ENCODE measurements around the gene FAM184A. TPM values are rescaled to one million over a fixed set of nuclear protein-coding genes. Genes with fewer than 3 reads are reported as not detected.
"Not testable (repeated sequence)": the region's sequence is repeated elsewhere in the genome, so short reads cannot be mapped to it uniquely, and the experiment has no call there.

FAM184A gene
- total RNA-seq, 1 donor from 2014 or later, result 30.2 TPM

DNA sequence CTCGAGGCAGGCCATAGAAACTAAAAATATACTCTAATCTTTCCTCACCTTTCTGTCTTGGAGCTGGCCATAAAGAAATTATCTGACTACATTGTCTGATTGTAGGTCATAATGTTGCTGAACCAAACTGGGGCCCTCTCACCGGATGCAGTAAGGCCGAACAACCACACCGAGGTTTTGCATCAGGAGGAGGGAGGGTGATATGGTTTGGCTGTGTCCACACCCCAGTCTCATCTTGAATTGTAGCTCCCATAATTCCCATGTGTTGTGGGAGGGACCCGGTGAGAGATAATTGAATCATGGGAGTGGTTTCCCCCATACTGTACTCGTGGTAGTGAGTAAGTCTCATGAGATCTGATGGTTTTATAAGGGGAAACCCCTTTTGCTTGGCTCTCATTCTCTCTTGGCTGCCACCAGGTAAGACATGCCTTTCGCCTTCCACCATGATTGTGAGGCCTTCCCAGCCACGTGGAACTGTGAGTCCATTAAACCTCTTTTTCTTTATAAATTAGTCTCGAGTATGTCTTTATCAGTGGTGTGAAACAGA lies 19.4 kb upstream of the FAM184A start:
- not testable (repeated sequence) for FAIRE-seq; DNase-seq (ENCODE audit: low spot score in 2 of 2)

DNA sequence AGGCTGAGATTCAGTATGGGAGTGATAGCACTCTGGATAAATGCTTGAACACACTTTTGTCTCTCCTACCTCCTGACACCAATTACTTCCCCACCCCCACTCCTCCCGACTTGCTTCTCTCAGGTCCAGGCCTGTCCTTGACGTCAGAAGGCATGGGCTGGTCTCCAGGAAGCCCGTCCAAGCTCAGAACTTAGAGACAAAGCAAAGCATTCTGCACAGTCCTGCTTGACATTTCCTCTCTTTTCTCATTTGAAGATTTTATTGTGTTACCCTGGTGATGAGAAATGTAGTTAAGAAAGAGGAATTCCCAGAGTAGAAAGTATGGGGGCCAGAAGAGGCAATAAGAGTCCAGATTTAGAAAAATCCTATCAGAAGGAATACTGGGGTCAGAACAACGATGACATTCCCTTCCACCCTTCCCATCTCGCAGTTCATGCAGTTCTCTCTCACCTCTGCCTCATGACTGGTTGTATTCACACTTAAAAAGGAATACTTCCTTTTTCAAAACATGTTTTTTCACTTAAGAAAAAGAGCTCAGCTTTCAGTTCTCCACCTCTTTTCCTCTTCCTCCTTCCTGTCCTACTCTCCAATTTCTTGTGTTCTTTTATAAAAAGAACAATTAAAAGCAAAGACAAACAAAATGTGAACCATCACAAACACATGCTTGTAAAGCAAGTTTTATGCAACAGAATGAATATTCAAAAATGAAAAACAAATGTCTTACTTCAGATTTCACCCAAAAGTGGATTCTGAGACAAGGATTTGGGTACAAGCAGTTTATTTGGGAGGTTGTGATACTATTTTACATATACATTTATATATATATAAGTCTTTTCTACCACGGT lies 18.5 kb upstream of the FAM184A start:
- no peak for FAIRE-seq
- no peak for DNase-seq (ENCODE audit: low spot score in 2 of 2)

DNA sequence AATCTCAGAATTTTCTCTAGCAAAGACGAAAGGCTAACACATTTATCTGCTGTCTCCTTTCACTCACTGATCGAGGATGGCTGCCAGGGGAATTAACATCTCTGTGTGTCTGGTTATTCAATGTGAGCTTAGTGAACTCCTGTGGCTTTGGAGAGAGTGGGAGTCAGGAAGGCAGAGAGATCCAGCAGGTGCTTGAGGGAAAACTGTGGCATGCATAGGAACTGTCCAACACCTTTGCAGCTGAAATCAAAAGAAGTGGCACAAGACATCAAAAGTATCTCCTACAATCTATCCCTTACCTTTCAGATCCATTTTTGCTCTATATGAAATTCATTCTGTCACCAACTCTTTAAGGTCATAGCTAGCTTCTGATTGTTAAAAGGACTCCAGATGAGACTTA lies 11.8 kb upstream of the FAM184A start:
- DNase-seq (ENCODE audit: low spot score in 2 of 2) (no peak), FAIRE-seq (no peak)

DNA sequence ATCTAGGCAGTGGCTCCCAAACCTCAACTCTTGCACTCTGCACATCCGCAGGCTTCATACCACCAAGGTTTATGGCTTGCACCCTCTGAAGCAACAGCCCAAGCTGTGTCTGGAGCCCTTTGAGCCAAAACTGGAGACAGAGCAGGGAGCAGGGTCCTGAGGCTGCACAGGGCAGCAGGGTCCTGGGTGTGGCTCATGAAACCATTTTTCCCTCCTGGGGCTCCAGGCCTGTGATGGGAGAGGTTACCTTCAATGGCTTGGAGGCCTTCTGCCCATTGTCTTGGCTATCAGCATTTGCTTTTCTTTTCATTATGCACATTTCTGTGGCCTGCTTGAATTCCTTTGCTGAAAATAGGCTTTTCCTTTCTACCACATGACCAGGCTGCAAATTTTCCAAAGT lies 6.3 kb upstream of the FAM184A start:
- no peak for DNase-seq (ENCODE audit: low spot score in 2 of 2)
- FAIRE-seq, result no peak

DNA sequence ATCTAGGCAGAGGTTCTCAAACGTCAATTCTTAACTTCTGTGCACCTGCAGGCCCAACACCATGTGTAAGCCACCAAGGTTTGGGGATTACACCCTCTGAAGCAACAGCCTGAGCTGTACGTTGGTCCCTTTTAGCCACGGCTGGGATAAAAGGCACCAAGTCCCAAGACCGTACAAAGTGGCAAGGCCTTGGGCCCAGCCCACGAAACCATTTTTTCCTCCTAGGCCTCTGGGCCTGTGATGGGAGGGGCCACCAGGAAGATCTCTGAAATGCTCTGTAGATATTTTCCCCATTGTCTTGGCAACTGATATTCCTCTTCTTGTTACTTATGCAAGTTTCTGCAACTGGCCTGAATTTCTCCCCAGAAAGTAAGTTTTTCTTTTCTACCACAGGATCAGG lies 4.5 kb upstream of the FAM184A start:
- DNase-seq (ENCODE audit: low spot score in 2 of 2), result no peak
- FAIRE-seq, result no peak

DNA sequence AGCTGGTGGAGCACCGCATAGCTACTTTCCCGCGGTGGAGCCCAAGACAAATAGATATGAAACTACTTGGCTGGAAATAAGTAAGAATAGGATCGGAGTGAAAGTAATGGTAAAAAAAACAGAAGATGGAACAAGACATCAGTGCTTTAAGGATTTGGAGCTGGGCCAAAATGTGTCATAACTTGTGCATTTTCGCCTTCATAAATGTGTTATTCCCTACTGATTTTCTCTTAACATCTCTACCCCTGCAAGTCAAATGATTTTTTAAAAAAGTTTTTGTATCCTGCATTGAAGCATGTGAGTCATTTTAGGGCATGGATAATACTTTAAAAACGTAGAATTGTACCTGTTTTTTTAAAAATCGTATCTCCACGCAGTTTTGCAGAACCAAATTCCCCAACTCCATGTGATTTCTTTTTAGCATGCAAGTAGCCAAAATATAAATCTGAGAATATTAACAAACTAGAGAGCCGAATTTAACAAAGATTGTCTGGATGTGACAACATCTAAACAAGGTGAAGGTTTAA lies 882 bp upstream of the FAM184A start:
- FAIRE-seq (no peak), DNase-seq (ENCODE audit: low spot score in 2 of 2) (no peak)

DNA sequence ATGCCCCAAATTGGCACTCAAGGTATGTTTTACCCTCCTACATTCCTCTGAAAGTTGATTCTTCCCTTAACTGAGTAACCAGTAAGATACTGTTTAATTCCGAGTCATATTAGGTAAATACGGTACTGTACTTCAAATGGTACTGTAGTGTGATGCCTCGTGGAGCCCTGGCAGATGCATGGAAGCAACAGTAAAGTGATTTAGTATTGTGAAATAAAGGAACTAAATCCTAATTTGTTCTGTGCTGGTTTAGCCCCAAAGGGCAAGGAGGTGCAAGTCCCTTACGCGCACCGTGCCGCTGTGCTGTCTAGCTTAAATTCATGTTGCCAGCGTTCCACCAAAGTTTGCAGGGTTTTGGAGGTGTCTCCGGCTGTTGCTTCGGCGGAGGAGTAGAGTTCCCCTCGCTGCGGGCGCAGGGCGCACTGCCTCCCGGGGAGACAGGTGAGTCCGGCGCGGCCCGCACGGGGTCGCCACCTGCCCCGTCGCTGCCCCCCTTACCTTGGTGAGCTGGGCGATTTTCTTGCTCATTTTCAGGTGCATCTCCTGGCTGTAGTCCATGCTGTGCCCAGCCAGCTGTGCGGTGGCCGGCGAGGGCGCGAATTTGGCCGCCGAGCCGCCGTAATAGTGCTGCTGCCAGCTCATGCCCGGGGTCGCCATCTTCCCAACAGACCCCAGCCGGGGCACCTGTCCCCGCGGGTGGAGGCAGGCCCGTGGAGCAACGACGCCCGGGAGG lies 655 bp downstream of the FAM184A start:
- FAIRE-seq, result no peak
- DNase-seq (ENCODE audit: low spot score in 2 of 2), result peak; percentile 16 to 30

DNA sequence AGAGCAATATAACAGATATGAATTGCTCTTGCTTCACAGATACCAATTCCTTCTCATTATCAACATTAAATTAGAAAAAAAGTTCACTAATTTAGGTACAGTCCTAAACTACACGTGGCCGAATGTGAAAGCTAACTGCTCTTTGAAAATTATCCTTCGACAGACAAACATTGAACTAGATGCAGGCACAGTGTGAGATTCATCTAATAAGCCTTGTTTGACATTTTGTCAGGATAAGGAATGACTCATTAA lies 1.1 kb downstream of the FAM184A start:
- FAIRE-seq (no peak), DNase-seq (ENCODE audit: low spot score in 2 of 2) (no peak)

DNA sequence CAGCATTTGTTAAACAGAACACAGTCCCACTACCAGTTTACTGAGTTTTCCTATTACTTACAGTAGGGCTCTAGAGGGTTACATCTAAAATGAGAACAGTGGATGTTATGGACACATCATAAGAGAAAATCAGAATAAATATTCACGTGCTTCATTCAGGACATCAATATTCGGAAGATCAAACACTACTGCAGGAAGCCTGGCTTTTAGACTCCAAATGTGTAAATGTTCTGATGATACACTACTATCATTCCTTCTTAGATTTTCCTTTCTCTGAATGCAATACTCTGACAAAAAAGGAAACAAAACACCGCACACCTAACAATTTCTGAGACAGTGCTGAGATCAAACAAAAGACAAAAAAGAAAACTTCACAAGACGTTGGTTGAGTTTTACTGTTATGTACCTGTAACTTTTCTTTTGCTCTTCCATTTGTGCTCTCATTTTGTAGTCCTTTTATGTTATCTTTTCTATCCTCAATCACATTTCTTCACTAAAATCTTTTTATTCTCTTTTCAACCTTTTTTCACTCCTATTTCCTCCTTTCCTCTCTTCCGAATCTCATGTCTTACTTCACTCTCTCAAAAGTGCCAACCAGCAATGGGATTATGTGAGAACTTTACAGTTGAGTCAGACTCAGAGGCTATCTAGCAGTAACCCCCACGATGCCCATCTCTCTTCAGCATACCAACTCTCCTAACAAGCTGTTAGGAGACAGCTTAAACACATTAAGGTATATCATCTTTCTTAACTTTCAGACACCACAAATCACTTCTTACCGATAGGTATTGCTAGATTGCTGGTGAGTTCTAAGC lies 1.7 kb downstream of the FAM184A start:
- DNase-seq (ENCODE audit: low spot score in 2 of 2), result no peak
- FAIRE-seq, result no peak

DNA sequence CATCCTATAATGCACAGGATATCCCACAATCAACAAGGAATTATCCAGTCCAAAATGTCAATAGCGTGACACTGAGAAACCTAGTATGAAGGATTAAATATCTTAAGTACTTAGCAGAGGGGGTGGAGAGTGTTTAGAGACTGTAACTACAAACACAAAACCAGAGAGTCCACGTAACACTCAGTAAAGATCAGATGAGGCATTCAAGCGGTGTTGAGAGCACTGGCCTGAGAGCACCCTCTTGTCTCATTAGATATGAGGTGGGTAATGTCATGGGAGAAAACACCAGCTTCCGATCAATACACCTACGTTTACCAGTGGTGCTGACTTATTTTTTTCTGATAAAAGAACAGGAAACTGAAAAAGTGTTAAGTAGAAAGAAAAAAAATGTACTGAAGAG lies 2.3 kb downstream of the FAM184A start:
- DNase-seq (ENCODE audit: low spot score in 2 of 2) (no peak), FAIRE-seq (no peak)

DNA sequence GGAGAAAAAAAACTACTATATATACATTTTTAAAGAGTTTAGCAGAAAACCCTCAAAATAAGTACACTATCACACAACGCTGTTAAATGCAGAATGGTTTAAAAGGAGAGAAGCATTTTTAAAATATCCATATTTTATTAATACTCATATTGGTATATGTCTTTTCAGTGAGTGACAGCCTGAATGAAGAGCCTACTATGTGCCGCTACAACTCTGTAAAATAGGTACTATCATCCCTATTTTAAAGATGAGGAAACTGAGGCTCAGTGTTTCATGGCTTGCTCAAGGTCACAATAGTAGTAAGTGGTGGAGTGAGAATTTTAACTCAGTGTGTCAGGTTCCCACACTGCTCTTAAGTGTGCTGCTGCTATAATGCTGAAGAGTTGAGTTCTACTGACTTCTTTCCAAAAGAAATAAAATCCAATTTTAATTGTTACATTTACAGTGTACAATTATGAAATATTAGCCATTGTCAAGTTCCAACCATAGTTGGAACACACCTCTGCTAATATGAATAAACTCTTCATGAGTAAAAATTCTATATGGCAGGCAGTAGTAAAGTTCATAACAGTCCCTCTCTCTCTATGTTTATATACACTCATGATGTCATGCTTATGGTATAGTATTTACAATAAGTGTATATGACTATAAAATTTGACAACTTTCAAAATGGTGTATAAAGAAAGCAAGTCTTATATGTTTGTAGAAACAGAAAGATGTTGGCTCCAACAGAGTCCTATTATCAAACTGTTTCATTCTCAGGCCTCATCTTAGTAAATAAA lies 3.1 kb downstream of the FAM184A start:
- FAIRE-seq, result no peak

DNA sequence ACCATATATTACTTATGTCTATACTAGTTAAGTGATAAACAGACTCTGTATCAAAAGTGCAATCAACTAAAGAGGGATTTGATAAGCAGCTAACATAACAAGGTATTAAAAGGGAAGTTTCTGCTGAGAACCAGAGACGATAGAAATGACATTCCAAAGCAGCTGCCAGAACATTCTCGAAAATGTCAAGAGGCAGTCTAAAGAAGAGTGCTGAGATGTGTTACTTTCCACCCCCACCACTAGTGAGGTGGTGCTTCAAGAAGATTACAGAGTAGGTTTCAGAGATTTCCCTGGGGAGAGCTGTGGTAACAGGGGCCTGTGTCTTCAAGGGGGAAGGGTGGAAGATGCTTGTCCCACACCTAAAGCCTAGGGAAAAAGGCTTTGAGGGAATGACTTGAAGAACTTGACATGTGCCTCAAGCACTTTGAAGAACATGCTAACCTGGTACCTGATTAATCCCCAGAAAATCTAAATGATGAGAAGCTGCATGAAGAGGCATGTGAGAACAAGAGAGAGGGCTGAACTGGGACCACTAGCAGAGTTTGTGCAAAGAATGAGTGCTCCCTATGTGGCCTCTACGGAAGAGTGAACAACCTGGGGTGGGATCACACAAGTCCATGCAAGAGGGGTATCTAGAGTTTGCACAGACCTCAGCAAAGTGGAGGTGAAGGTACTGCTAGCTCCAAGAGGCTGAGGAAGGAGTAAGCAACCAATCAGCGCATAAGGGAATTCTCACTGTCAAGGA lies 5.0 kb downstream of the FAM184A start:
- FAIRE-seq (no peak), DNase-seq (ENCODE audit: low spot score in 2 of 2) (no peak)

More for the DNA sequence above, 3.1 kb downstream of the FAM184A start:
- no peak for DNase-seq (ENCODE audit: low spot score in 2 of 2)

DNA sequence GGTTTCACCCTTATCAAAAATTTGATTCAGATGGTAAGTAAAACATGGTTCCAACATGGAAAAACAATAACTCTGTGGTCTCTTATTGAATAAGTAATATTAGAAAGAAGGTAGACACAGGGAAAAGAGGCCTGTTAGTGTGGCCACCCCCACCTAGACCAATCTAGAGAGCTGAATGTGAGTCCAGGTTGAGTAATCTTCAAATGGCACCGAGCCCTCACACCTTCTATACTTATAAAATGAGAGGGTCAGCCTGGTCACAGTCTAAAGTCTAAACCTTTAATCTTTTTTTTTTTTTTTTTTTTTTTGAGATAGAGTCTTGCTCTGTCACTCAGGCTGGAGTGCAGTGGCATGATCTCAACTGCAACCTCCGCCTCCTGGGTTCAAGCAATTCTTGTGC lies 6.9 kb downstream of the FAM184A start:
- no peak for FAIRE-seq

DNA sequence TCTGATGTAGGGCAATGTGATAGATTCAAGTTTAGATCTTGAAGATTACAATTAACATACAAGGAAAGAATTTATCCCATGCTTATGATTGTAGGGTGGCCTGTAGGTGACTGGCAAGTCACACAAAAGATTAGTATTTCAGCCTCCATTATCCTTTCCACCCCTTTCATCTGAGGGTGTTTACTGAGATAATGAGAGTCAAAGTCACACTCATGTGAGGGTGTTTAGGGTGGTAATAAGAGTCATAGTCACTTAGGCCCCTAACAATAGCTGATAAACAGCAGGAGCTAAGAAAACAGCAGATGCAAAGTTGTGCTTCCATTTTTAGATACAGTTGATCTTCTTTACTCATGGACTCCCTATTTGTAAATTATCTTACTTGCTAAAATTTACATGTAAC lies 11.4 kb downstream of the FAM184A start:
- FAIRE-seq, result no peak
- DNase-seq (ENCODE audit: low spot score in 2 of 2), result no peak

More for the DNA sequence above, 6.9 kb downstream of the FAM184A start:
- no peak for DNase-seq (ENCODE audit: low spot score in 2 of 2)

DNA sequence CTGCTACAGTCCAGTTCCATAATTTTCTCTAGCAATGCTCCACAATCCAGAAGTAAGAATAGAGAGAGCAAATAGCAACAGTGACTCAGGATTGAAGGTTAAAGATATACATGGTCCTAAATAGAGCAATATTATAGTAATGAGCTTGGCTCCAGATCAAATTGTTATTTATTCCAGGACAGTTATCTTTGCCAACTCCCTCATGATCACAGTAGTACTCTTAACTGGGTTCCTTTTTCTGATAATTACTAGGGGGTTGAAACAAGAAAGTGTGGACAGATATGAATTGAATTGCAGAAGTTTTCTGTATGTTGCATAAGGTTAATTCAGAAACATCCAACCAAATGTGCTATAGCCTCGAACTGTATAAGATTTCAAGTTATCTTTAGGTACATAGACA lies 11.9 kb downstream of the FAM184A start:
- DNase-seq (ENCODE audit: low spot score in 2 of 2), result no peak
- FAIRE-seq, result no peak

DNA sequence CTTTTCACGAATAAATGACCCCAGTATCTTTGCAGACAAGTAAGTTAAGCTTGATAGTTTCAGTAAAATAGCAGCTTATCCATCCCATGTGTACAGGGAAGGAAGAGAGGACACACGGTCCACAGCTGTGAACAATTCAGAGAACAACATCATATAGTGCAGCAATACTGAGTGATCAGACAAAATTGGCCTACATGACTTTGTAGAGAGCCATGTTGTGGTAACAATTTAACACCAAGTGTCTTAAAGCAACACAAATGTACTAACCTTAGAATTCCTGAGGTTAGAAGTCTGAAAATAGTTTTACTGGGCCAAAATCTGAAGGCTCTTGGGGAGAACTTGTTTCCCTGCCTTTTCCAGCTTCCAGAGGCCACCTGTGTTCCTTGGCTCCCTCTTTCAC lies 12.5 kb downstream of the FAM184A start:
- no peak for DNase-seq (ENCODE audit: low spot score in 2 of 2)
- FAIRE-seq, result no peak

DNA sequence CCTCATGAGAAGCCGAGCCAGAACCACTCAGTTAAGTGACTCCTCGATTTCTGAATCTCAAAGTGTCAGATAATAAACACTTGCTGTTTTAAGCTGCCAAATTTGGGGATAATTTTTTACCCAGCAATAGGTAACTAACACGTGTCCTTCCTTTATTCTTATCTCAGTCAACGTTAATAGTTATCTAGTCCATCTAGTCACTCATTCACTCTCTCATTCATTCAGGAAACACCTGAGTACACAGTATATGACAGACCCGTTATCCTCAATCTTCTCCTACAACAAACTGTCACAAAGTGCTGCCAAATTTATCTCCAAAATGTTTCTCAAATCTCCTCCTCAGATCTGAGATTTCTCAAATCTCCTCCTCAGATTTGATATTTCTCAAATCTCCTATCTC lies 13.1 kb downstream of the FAM184A start:
- DNase-seq (ENCODE audit: low spot score in 2 of 2) (no peak), FAIRE-seq (no peak)

DNA sequence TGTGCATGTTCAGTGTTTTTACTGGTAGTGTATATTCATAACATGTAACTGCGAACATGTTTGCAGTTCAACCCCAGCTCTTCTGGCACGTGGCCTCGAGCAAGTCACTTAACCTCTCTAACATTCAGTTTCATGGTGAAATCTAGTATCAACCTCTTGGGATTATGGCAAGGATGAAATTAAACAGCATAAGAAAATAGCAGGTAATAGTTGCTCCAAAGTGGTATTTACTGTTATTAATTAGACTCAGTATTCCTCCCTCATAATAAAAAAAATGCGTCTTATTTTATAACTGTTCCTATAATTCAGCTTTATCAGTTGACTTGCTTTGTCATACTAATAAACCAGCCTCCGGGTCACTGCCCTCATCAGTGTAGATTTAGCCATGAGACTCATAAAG lies 15.0 kb downstream of the FAM184A start:
- no peak for DNase-seq (ENCODE audit: low spot score in 2 of 2)
- no peak for FAIRE-seq

DNA sequence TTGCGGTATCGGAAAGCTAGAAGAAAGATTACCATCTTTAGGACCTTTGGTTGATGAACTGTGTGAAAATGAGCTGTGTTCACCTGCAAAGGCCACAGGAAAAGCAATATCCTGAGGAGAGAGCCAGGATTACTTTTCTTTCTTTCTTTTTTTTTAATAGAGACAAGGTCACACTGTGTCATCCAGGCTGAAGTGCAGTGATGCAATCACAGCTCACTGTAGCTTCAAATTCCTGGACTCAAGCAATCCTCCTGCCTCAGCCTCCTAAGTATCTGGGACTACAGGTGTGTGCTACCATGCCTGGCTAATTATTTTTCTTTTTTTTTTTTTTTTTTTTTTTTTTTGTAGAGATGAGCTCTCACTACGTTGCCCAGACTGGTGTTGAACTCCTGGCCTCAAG lies 17.2 kb downstream of the FAM184A start:
- no peak for FAIRE-seq
- DNase-seq (ENCODE audit: low spot score in 2 of 2), result no peak

All from frontal cortex (tissue), 4 donors.